RWPE2 (cell line): ENCODE results near the gene SCARB1.
A peak's percentile ranks its signal among the peaks of the same experiment; 100 is the strongest.

Experiments used
- ATAC-seq: fragments of 200-7000 bp; cut with Tn5 transposase; 3 replicates; pipeline ENCODE4 v1.9.1; 2021; ENCODE audit warnings: low read depth
- DNase-seq: peaks from one replicate; pipeline ENCODE4 v3.0.0-alpha.2; 2020; ENCODE audit warnings: low spot score
- H3K27ac ChIP-seq: fragments of 450-650 bp; 2 replicates; pipeline ENCODE4 v1.5.1; 2017; ENCODE audit warnings: mild to moderate bottlenecking; ENCODE audit not compliant: poor library complexity, severe bottlenecking
- H3K27me3 ChIP-seq: fragments of 250-450 bp; sonication (Bioruptor Pico); 2 replicates; pipeline ENCODE4 v1.5.1; 2021; ENCODE audit warnings: mild to moderate bottlenecking, moderate library complexity; ENCODE audit not compliant: insufficient read depth, poor library complexity, severe bottlenecking
- H3K36me3 ChIP-seq: fragments of 250-450 bp; sonication (Bioruptor Pico); 2 replicates; pipeline ENCODE4 v1.5.1; 2020; ENCODE audit warnings: low read depth, mild to moderate bottlenecking, moderate library complexity
- H3K4me1 ChIP-seq: fragments of 250-450 bp; sonication (Bioruptor Pico); 2 replicates; pipeline ENCODE4 v1.5.1; 2021; ENCODE audit warnings: mild to moderate bottlenecking, moderate library complexity; ENCODE audit not compliant: insufficient read depth, poor library complexity, severe bottlenecking
- H3K4me3 ChIP-seq: fragments of 250-450 bp; sonication (Bioruptor Pico); 2 replicates; pipeline ENCODE4 v1.5.1; 2021; ENCODE audit warnings: mild to moderate bottlenecking, moderate library complexity; ENCODE audit not compliant: severe bottlenecking
- H3K9me3 ChIP-seq: fragments of 250-450 bp; sonication (Bioruptor Pico); 2 replicates; pipeline ENCODE4 v1.5.1; 2021; ENCODE audit warnings: mild to moderate bottlenecking, moderate library complexity; ENCODE audit not compliant: severe bottlenecking
- CTCF ChIP-seq: fragments of 450-650 bp; IDR thresholded peaks from one replicate; pipeline ENCODE4 v1.5.1; 2017; ENCODE audit warnings: mild to moderate bottlenecking, moderate library complexity; ENCODE audit not compliant: poor library complexity, severe bottlenecking

SCARB1 gene

GRCh38 chr12:124738636-124739467 is 124.8 kb downstream of the SCARB1 start:
- Histone ChIP-seq H3K36me3 (no peaks in the 10 kb centered on the region), H3K9me3 (no peaks in the 10 kb centered on the region), H3K4me3 (no peak overlapping the region), H3K27ac (no peak overlapping the region), H3K27me3 (no peaks in the 10 kb centered on the region), H3K4me1 (peaks cover 11% of the 10 kb centered on the region)
- no peak for TF ChIP-seq CTCF
- ATAC-seq (no peak), DNase-seq (no peak)

- peak; percentile 44; the same call in 1 of the 3 replicates for ATAC-seq
- peaks cover 11% of the 10 kb centered on the region for H3K4me1 ChIP-seq
- no peaks in the 10 kb centered on the region for H3K36me3 ChIP-seq
- no peaks in the 10 kb centered on the region for H3K27me3 ChIP-seq
- TF ChIP-seq CTCF: no peak
- H3K27ac ChIP-seq: no peak overlapping the region
- no peak overlapping the region for H3K4me3 ChIP-seq
- DNase-seq: no peak
- H3K9me3 ChIP-seq: no peaks in the 10 kb centered on the region
These were observed 125.7 kb downstream of the SCARB1 start for GRCh38 chr12:124737772-124738635.

GRCh38 chr12:124737040-124737419 is 126.6 kb downstream of the SCARB1 start:
- H3K36me3 ChIP-seq: no peaks in the 10 kb centered on the region
- H3K4me3 ChIP-seq: no peak overlapping the region
- DNase-seq (no peak), ATAC-seq (no peak)
- no peaks in the 10 kb centered on the region for H3K27me3 ChIP-seq
- no peak for TF ChIP-seq CTCF
- H3K9me3 ChIP-seq: no peaks in the 10 kb centered on the region
- H3K27ac ChIP-seq: no peak overlapping the region
- H3K4me1 ChIP-seq: peaks cover 11% of the 10 kb centered on the region

GRCh38 chr12:124736115-124737039 is 127.3 kb downstream of the SCARB1 start:
- Histone ChIP-seq H3K36me3 (no peaks in the 10 kb centered on the region), H3K27ac (no peak overlapping the region), H3K9me3 (no peaks in the 10 kb centered on the region), H3K4me1 (peaks cover 11% of the 10 kb centered on the region), H3K27me3 (no peaks in the 10 kb centered on the region), H3K4me3 (no peak overlapping the region)
- no peak for ATAC-seq
- TF ChIP-seq CTCF: no peak
- DNase-seq: no peak
